ENCODE results near the gene STK11.

The STK11 gene

DNA sequence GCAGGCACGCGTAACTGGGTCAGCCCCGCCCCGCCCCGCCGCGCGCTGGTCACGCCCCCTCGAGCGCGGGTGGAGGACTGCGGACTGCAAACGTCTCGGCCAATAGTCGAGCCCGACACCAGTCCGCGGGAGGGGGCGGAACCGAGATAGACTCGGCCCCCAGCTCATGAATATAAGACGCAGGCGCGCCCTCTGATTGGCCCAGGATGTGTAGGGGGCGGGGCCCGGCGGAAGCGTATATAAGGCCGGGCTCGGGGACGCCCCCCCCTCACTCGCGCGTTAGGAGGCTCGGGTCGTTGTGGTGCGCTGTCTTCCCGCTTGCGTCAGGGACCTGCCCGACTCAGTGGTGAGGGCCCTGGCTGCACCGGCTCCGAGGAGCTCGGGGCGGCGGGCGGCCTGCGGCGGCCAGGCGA is 63.5 kb downstream of the STK11 start, which contains the start of gene CIRBP:
Gene CIRBP, plus strand, starts transcription at position 268 of the 413 bp plus-strand sequence. CDS start 1,602 bp downstream, outside the sequence.
- Histone ChIP-seq H3K27ac (ENCODE audit: low read length) (peak within 1 kb of the TSS; percentile 67), H3K36me3 (replicated peaks; ENCODE audit: insufficient read depth, low read length) (peaks cover 29% of the 10 kb centered on the region), H3K27me3 (replicated peaks; ENCODE audit: insufficient read depth, low read length) (0 out of 2 replicates have a peak, but pooled peaks cover 4% of the 10 kb centered on the region), H3K4me3 (ENCODE audit: low read length) (peak within 1 kb of the TSS; percentile 92), H3K4me1 (ENCODE audit: low read length) (peaks cover 38% of the 10 kb centered on the region), H4K20me1 (ENCODE audit: insufficient read depth, low read length) (no peaks in the 10 kb centered on the region), H3K9me2 (replicated peaks; ENCODE audit: insufficient read depth, low read length) (no peaks in the 10 kb centered on the region), H3K79me2 (ENCODE audit: low read length) (peaks cover 46% of the 10 kb centered on the region), H3K9ac (ENCODE audit: low read length) (peak within 1 kb of the TSS; percentile 82), H3K9me3 (replicated peaks; ENCODE audit: insufficient read depth, low read length) (no peaks in the 10 kb centered on the region), H3F3A (ENCODE audit: insufficient read depth, low read length) (peaks cover 39% of the 10 kb centered on the region), H2AFZ (ENCODE audit: low read length) (0 out of 2 replicates have a peak within 1 kb of the TSS, but pooled peaks have one; percentile 31), H3K4me2 (ENCODE audit: low read depth, low read length) (peak within 1 kb of the TSS; percentile 88)
- no peak for TF ChIP-seq EZH2 (optimal IDR thresholded peaks at IDR 0.05; ENCODE audit: low read depth, low read length)
- DNase-seq: peak; percentile 100

DNA sequence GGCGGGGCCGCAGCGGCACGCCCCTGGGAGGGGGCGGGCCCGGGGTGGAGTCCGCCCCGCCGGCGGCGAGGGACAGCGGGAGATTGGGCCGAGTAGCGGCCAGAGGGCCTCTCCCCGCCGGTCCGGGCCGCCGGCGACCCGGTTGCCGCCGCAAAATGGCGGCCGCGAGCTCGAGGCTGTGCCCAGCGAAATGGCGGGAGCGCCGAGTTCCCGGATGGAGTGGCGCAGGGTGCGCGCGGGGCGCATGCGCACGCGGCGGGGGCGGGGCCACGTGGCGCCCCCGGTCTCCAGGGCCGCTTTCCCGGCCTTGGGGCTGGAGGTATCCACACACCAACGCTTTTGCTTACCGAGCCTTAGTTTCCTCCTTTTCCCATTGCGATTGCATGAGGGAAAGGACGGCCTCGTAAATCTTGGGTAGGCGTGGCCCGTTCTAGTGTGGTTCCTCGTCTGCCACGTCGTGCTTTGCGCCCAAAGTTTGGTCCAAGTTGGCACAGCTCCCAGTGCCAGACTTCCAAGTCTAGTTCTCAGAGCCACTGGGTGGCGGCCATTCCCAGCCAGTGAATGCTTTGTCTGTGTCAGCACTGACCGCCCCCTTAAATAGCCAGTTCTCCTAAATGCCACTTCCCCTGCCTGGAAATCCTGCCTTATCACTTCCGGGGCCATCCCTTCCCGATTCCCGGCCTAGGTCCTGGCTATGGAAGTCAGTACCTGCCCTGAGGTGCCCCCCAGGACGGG is 64.1 kb downstream of the STK11 start:
- H3K4me1 ChIP-seq (ENCODE audit: low read length): peaks cover 40% of the 10 kb centered on the region
- H3K79me2 ChIP-seq (ENCODE audit: low read length): peaks cover 52% of the 10 kb centered on the region
- peak overlapping the region; percentile 88 for H3K4me2 ChIP-seq (ENCODE audit: low read depth, low read length)
- peaks cover 34% of the 10 kb centered on the region for H3K36me3 ChIP-seq (replicated peaks; ENCODE audit: insufficient read depth, low read length)
- DNase-seq: peak; percentile 90
- H3K4me3 ChIP-seq (ENCODE audit: low read length): peak overlapping the region; percentile 92
- H4K20me1 ChIP-seq (ENCODE audit: insufficient read depth, low read length): no peaks in the 10 kb centered on the region
- H3K27ac ChIP-seq (ENCODE audit: low read length): peak overlapping the region; percentile 67
- H3K9me3 ChIP-seq (replicated peaks; ENCODE audit: insufficient read depth, low read length): no peaks in the 10 kb centered on the region
- H3K9me2 ChIP-seq (replicated peaks; ENCODE audit: insufficient read depth, low read length): no peaks in the 10 kb centered on the region
- no peak for TF ChIP-seq EZH2 (optimal IDR thresholded peaks at IDR 0.05; ENCODE audit: low read depth, low read length)
- no peak for TF ChIP-seq EZH2phosphoT487 (IDR thresholded peaks at IDR 0.05; ENCODE audit: low read length)
- TF ChIP-seq, protein P1, sequence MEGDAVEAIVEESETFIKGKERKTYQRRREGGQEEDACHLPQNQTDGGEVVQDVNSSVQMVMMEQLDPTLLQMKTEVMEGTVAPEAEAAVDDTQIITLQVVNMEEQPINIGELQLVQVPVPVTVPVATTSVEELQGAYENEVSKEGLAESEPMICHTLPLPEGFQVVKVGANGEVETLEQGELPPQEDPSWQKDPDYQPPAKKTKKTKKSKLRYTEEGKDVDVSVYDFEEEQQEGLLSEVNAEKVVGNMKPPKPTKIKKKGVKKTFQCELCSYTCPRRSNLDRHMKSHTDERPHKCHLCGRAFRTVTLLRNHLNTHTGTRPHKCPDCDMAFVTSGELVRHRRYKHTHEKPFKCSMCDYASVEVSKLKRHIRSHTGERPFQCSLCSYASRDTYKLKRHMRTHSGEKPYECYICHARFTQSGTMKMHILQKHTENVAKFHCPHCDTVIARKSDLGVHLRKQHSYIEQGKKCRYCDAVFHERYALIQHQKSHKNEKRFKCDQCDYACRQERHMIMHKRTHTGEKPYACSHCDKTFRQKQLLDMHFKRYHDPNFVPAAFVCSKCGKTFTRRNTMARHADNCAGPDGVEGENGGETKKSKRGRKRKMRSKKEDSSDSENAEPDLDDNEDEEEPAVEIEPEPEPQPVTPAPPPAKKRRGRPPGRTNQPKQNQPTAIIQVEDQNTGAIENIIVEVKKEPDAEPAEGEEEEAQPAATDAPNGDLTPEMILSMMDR (IDR thresholded peaks at IDR 0.05; ENCODE audit: low read length): no peak
- peaks cover 44% of the 10 kb centered on the region for H3F3A ChIP-seq (ENCODE audit: insufficient read depth, low read length)
- H2AFZ ChIP-seq (ENCODE audit: low read length): no peak overlapping the region
- H3K9ac ChIP-seq (ENCODE audit: low read length): peak overlapping the region; percentile 82
- H3K27me3 ChIP-seq (replicated peaks; ENCODE audit: insufficient read depth, low read length): 0 out of 2 replicates have a peak, but pooled peaks cover 4% of the 10 kb centered on the region

DNA sequence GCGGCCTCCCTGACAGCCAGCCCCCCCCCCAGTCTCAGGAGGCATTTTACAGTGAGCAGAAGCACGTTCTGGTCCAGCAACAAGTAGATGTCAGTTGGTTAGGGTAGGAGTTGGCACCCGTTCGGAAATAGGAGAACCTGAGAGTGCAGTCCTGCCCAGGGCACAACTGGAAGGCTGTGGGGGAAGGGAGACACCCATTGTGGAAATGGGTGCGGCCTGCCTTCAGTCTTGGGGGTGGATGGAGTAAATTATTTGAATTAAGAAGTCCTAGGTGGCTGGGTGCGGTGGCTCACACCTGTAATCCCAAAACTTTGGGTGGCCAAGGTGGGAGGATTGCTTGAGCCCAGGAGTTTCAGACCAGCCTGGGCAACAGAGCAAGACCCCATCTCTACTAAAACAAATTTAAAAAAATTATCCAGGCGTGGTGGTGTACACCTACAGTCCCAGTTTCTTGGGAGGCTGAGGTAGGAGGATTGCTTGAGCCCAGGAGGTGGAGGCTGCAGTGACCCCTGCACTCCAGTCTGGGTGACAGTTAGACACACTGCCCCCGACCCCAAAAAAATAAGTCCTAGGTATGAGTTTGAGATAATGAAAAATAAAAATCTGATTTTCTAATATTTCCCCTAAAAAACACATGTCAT is 64.8 kb downstream of the STK11 start:
- Histone ChIP-seq H3K27ac (ENCODE audit: low read length) (peak overlapping the region; percentile 67; the same call in 1 of the 2 replicates), H4K20me1 (ENCODE audit: insufficient read depth, low read length) (no peaks in the 10 kb centered on the region), H3K9me3 (replicated peaks; ENCODE audit: insufficient read depth, low read length) (no peaks in the 10 kb centered on the region), H3F3A (ENCODE audit: insufficient read depth, low read length) (peaks cover 49% of the 10 kb centered on the region), H3K79me2 (ENCODE audit: low read length) (peaks cover 55% of the 10 kb centered on the region), H3K27me3 (replicated peaks; ENCODE audit: insufficient read depth, low read length) (0 out of 2 replicates have a peak, but pooled peaks cover 4% of the 10 kb centered on the region), H3K4me1 (ENCODE audit: low read length) (peaks cover 44% of the 10 kb centered on the region), H3K9me2 (replicated peaks; ENCODE audit: insufficient read depth, low read length) (no peaks in the 10 kb centered on the region), H3K36me3 (replicated peaks; ENCODE audit: insufficient read depth, low read length) (peaks cover 37% of the 10 kb centered on the region), H3K4me2 (ENCODE audit: low read depth, low read length) (peak overlapping the region; percentile 88), H3K4me3 (ENCODE audit: low read length) (peak overlapping the region; percentile 92), H2AFZ (ENCODE audit: low read length) (no peak overlapping the region), H3K9ac (ENCODE audit: low read length) (peak overlapping the region; percentile 82)
- TF ChIP-seq EZH2phosphoT487 (IDR thresholded peaks at IDR 0.05; ENCODE audit: low read length) (no peak), EZH2 (optimal IDR thresholded peaks at IDR 0.05; ENCODE audit: low read depth, low read length) (no peak)
- TF ChIP-seq, protein P1 (IDR thresholded peaks at IDR 0.05; ENCODE audit: low read length): no peak
- DNase-seq: no peak

Data from MM.1S (cell line).